T-helper 2 cell treated with Interferon-gamma antibody and Interleukin-4, amounts not matched to agents 5 μg/mL and 100 μg/mL, for 36 hours (primary cell): ENCODE measurements around the gene PRLH.

Source experiments
- DNase-seq: peaks from one replicate; pipeline ENCODE4 v3.0.0; 2021; ENCODE audit warnings: low spot score
- H3K27ac Mint-ChIP-seq: one replicate; pipeline ENCODE4 v1.8.0; 2021; ENCODE audit warnings: mild to moderate bottlenecking, mixed read lengths
- H3K27me3 Mint-ChIP-seq: one replicate; pipeline ENCODE4 v1.8.0; 2021; ENCODE audit warnings: low read depth, mixed read lengths
- H3K36me3 Mint-ChIP-seq: one replicate; pipeline ENCODE4 v1.8.0; 2021; ENCODE audit warnings: low read depth, mixed read lengths
- H3K4me1 Mint-ChIP-seq: one replicate; pipeline ENCODE4 v1.8.0; 2021; ENCODE audit warnings: low read depth, mixed read lengths
- H3K4me3 Mint-ChIP-seq: one replicate; pipeline ENCODE4 v1.8.0; 2022; ENCODE audit warnings: mild to moderate bottlenecking, moderate library complexity, mixed read lengths
- H3K9me3 Mint-ChIP-seq: one replicate; pipeline ENCODE4 v1.8.0; 2021; ENCODE audit warnings: mixed read lengths

Gene PRLH

GRCh38 chr2:237546876-237547395 lies 19.4 kb upstream of the PRLH start:
- no peaks in the 10 kb centered on the region for H3K4me1 Mint-ChIP-seq
- DNase-seq = no peak
- H3K27ac Mint-ChIP-seq = no peak overlapping the region
- H3K27me3 Mint-ChIP-seq = no peaks in the 10 kb centered on the region
- no peaks in the 10 kb centered on the region for H3K36me3 Mint-ChIP-seq
- H3K4me3 Mint-ChIP-seq = no peak overlapping the region
- no peaks in the 10 kb centered on the region for H3K9me3 Mint-ChIP-seq

DNA sequence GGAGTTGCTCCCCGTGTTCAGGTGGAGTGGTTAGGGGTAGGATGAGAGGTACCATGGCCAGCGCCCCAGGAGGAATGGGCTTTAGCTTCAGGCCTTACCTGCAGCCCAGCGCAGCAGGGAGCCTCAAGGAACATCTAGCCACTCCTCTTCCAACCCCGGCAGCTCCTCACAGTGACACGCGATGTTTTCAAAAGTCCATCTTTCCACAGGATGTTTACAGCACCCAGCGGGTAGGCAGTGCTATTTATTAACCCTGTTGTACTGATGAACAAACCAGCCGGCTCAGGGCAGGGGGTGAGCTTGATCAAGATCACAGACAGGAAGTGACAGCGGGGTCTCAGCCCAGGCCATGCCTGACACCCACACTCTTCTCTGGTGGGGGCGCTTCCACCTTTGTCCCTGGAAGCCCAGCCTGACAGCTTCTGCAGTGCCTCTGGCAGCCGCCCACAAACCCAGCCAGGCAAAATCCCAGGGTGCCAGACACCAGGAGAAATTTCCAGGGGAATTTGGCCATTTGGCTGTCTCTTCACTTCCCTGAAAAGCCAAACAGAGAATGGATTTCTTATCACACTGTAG lies 18.4 kb upstream of the PRLH start:
- H3K27me3 Mint-ChIP-seq = no peaks in the 10 kb centered on the region
- no peak overlapping the region for H3K4me3 Mint-ChIP-seq
- no peak overlapping the region for H3K27ac Mint-ChIP-seq
- no peaks in the 10 kb centered on the region for H3K4me1 Mint-ChIP-seq
- H3K36me3 Mint-ChIP-seq = no peaks in the 10 kb centered on the region
- no peak for DNase-seq
- no peaks in the 10 kb centered on the region for H3K9me3 Mint-ChIP-seq

GRCh38 chr2:237549216-237549615 lies 17.2 kb upstream of the PRLH start:
- no peak overlapping the region for H3K4me3 Mint-ChIP-seq
- H3K4me1 Mint-ChIP-seq = no peaks in the 10 kb centered on the region
- DNase-seq = no peak
- no peak overlapping the region for H3K27ac Mint-ChIP-seq
- no peaks in the 10 kb centered on the region for H3K9me3 Mint-ChIP-seq
- H3K36me3 Mint-ChIP-seq = no peaks in the 10 kb centered on the region
- H3K27me3 Mint-ChIP-seq = no peaks in the 10 kb centered on the region

GRCh38 chr2:237549643-237550415 lies 16.5 kb upstream of the PRLH start:
- Mint-ChIP-seq H3K9me3 (no peaks in the 10 kb centered on the region), H3K4me3 (no peak overlapping the region), H3K27ac (no peak overlapping the region), H3K27me3 (no peaks in the 10 kb centered on the region), H3K4me1 (no peaks in the 10 kb centered on the region), H3K36me3 (no peaks in the 10 kb centered on the region)
- DNase-seq = no peak

DNA sequence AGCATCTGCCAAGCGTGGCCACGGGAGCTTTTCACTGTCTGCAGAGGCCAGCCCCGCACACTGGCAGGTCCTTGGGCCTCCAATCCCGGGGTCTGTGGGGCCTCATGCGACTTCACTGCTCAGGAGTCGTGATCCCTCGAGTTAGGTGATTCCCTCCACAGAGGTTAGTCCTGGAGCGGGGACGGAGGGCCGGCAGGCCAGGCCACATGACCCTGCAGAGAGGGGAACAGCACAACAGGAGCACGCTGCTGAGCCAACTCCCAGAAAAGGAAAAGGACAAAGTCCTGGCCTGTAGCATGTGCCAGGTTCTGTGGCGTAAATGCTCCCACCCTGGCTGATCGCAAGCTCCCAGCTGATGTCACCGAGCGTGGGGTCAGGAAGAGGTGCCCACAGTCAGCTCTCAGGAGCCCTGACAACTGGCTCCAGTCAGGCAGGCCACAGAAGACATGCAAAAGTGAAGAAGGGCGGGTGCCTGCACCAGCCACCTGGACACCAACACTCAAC lies 15.3 kb upstream of the PRLH start:
- H3K9me3 Mint-ChIP-seq = peaks cover 7% of the 10 kb centered on the region
- H3K27ac Mint-ChIP-seq = no peak overlapping the region
- no peak overlapping the region for H3K4me3 Mint-ChIP-seq
- DNase-seq = no peak
- no peaks in the 10 kb centered on the region for H3K4me1 Mint-ChIP-seq
- no peaks in the 10 kb centered on the region for H3K36me3 Mint-ChIP-seq
- H3K27me3 Mint-ChIP-seq = no peaks in the 10 kb centered on the region

DNA sequence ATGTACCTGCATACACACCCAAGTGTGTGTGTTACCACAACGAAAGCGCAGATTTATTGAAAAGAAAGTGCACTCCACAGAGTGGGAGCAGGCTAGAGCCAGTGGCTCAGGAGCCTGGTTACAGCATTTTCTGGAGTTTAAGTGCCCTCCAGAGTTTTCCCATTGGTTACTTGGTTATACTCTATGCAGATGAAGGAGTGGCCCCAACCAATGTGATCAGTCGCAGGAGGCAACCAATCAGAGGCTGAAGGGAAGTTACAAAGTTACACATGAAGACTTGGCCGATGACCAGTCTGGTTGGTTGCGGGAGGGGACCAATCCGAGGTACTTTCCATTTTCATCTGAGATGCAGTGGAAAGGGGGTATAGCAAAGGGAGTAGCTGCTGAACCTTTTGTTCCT lies 13.5 kb upstream of the PRLH start:
- peaks cover 9% of the 10 kb centered on the region for H3K4me1 Mint-ChIP-seq
- H3K9me3 Mint-ChIP-seq = peaks cover 9% of the 10 kb centered on the region
- no peak for DNase-seq
- no peak overlapping the region for H3K4me3 Mint-ChIP-seq
- H3K36me3 Mint-ChIP-seq = peaks cover 2% of the 10 kb centered on the region
- H3K27me3 Mint-ChIP-seq = peaks cover 7% of the 10 kb centered on the region
- H3K27ac Mint-ChIP-seq = no peak overlapping the region

DNA sequence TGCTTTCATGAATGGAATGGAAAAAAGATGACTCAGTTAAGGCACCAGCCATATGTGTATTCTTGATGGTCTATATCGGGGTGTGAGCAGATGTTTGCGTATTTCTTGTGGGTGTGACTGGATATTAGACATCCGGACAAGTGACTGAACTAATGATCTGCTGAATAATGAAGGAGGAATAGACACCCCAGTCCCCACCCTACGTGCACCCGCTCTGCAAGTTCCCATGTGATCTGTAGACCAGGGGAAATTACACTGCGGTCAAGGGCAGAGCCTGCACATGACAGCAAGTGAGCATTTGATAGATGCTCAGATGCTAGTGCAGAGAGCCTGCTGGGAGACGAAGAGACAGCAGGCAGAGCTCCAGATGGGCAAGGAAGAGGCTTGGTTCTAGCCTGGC lies 12.4 kb upstream of the PRLH start:
- no peak for DNase-seq
- Mint-ChIP-seq H3K9me3 (peaks cover 9% of the 10 kb centered on the region), H3K4me1 (peaks cover 10% of the 10 kb centered on the region), H3K4me3 (no peak overlapping the region), H3K27ac (no peak overlapping the region), H3K27me3 (peaks cover 8% of the 10 kb centered on the region), H3K36me3 (peaks cover 2% of the 10 kb centered on the region)

- H3K36me3 Mint-ChIP-seq = peaks cover 2% of the 10 kb centered on the region
- H3K4me3 Mint-ChIP-seq = no peak overlapping the region
- H3K27me3 Mint-ChIP-seq = peaks cover 8% of the 10 kb centered on the region
Observed at GRCh38 chr2:237555560-237555959, 10.8 kb upstream of the PRLH start.

GRCh38 chr2:237556773-237557632 lies 9.4 kb upstream of the PRLH start:
- H3K27me3 Mint-ChIP-seq = peaks cover 8% of the 10 kb centered on the region
- peaks cover 9% of the 10 kb centered on the region for H3K9me3 Mint-ChIP-seq
- peak overlapping the region; percentile 47 for H3K27ac Mint-ChIP-seq
- peaks cover 10% of the 10 kb centered on the region for H3K4me1 Mint-ChIP-seq
- H3K4me3 Mint-ChIP-seq = no peak overlapping the region
- DNase-seq = peak; percentile 23
- H3K36me3 Mint-ChIP-seq = peaks cover 2% of the 10 kb centered on the region

More at GRCh38 chr2:237555560-237555959, 10.8 kb upstream of the PRLH start:
- no peak for DNase-seq
- no peak overlapping the region for H3K27ac Mint-ChIP-seq
- peaks cover 10% of the 10 kb centered on the region for H3K4me1 Mint-ChIP-seq
- H3K9me3 Mint-ChIP-seq = peaks cover 9% of the 10 kb centered on the region

GRCh38 chr2:237557633-237558015 lies 8.8 kb upstream of the PRLH start:
- Mint-ChIP-seq H3K4me3 (no peak overlapping the region), H3K27me3 (peaks cover 8% of the 10 kb centered on the region), H3K27ac (no peak overlapping the region), H3K9me3 (peaks cover 9% of the 10 kb centered on the region), H3K36me3 (peaks cover 2% of the 10 kb centered on the region), H3K4me1 (peaks cover 10% of the 10 kb centered on the region)
- no peak for DNase-seq

DNA sequence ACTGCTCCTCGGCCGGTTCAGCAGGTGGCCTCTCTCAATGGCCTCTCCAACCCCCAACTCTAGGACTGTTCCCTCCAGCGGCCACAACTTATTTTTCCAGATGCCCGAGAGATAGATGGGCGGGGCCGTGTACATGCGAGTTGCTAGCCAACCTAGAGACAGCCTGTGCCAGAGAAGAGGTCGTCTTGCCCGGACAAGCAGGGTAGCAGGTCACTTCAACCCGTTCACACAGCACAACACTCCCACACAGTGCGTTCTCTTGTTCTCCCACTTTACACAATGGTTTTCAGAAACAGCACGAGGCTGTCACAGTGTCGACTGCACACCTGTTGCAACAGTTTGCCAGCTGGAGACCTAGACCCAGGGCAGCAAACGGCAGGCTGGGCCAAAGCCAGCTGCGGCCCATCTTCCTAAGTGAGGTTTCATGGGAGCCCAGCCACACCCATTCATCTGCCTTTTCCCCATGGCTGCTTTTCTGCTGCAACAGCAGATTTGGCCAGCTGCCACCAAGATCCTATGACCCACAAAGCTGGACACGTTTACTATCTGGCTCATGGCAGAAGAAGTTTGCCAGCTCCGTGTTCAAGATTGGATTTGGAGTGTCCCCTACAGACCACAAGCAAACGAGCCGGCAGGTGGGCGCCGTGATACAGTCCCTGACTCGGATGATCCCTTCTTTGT lies 7.3 kb upstream of the PRLH start:
- DNase-seq = no peak
- Mint-ChIP-seq H3K4me3 (no peak overlapping the region), H3K27me3 (peaks cover 8% of the 10 kb centered on the region), H3K27ac (no peak overlapping the region), H3K9me3 (peaks cover 9% of the 10 kb centered on the region), H3K4me1 (peaks cover 10% of the 10 kb centered on the region), H3K36me3 (peaks cover 2% of the 10 kb centered on the region)

- Mint-ChIP-seq H3K36me3 (peaks cover 2% of the 10 kb centered on the region), H3K27ac (no peak overlapping the region), H3K4me3 (no peak overlapping the region), H3K27me3 (peaks cover 8% of the 10 kb centered on the region), H3K4me1 (peaks cover 10% of the 10 kb centered on the region), H3K9me3 (peaks cover 2% of the 10 kb centered on the region)
- no peak for DNase-seq
Observed at GRCh38 chr2:237561221-237561620, 5.2 kb upstream of the PRLH start.

- Mint-ChIP-seq H3K4me3 (no peak overlapping the region), H3K9me3 (no peaks in the 10 kb centered on the region), H3K36me3 (no peaks in the 10 kb centered on the region), H3K27ac (no peak overlapping the region), H3K4me1 (no peaks in the 10 kb centered on the region), H3K27me3 (no peaks in the 10 kb centered on the region)
- DNase-seq = no peak
Observed at GRCh38 chr2:237563816-237564215, 2.6 kb upstream of the PRLH start.
